ENCODE data around the gene PM20D1. TPM values are rescaled to one million over a fixed set of nuclear protein-coding genes. Genes with fewer than 3 reads are reported as not detected.
"Not testable (repeated sequence)": the region's sequence is repeated elsewhere in the genome, so short reads cannot be mapped to it uniquely, and the experiment has no call there.

The PM20D1 gene
- total and polyA plus RNA-seq, 2 donors from 2014 or later: 0.69 to 1.6 TPM

DNA sequence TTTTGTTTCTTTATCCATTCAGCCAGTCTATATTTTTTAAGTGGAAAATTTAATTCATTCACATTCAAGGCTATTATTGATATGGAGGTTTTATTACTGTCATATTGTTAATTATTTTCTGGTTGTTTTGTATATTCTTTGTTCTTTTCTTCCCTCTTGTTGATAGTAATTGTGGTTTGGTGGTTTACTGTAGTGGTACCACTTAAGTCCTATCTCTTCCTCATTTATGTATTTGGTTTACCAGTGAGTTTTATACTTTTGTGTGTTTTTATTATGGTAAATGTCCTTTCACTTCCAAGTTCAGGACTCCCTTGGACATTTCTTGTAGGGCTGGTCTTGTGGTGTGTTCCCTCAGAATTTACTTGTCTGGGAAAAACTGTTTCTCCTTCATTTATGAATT, 28.1 kb upstream of the PM20D1 start:
- no peak for FAIRE-seq
- Histone ChIP-seq H3K4me1 (ENCODE audit: control insufficient read depth in 2 of 3, insufficient read depth in 2 of 3, low read depth in 1 of 3, low read length in 3 of 3) (no peaks in the 10 kb centered on the region), H3K27me3 (ENCODE audit: control insufficient read depth, insufficient read depth, low read length) (no peaks in the 10 kb centered on the region), H3K27ac (ENCODE audit: low read depth in 2 of 2, low read length in 2 of 2) (no peak overlapping the region), H3K9ac (ENCODE audit: low read length in 3 of 3) (no peak overlapping the region), H3K36me3 (ENCODE audit: control insufficient read depth in 2 of 3, insufficient read depth in 3 of 3, low read length in 3 of 3) (no peaks in the 10 kb centered on the region), H3K9me3 (ENCODE audit: control insufficient read depth in 2 of 3, insufficient read depth in 1 of 3, low read length in 3 of 3) (peaks cover 0 to 4% (median 0%) of the 10 kb centered on the region in 3 donors), H3K4me3 (ENCODE audit: low read length in 3 of 3) (no peak overlapping the region)
- no peak for DNase-seq
- intact Hi-C loops (cut with DNase I): no loop called here
- TF ChIP-seq CTCF (IDR thresholded peaks at IDR 0.05; ENCODE audit: borderline replicate concordance, extremely low read depth, insufficient read depth): no peak

DNA sequence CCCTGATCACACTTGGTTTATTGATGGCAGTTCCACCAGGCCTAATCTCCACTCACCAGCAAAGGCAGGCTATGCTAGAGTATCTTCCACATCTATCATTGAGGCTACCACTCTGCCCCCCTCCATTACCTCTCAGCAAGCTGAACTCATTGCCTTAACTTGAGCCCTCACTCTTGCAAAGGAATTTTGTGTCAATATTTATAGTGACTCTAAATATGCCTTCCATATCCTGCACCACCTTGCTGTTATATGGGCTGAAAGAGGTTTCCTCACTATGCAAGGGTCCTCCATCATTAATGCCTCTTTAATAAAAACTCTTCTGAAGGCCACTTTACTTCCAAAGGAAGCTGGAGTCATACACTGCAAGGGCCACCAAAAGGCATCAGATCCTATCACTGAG, 23.2 kb upstream of the PM20D1 start:
- DNase-seq; H3K9me3 ChIP-seq (ENCODE audit: control insufficient read depth in 2 of 3, insufficient read depth in 1 of 3, low read length in 3 of 3); H3K9ac ChIP-seq (ENCODE audit: low read length in 3 of 3); H3K4me3 ChIP-seq (ENCODE audit: low read length in 3 of 3); H3K27me3 ChIP-seq (ENCODE audit: control insufficient read depth, insufficient read depth, low read length); H3K36me3 ChIP-seq (ENCODE audit: control insufficient read depth in 2 of 3, insufficient read depth in 3 of 3, low read length in 3 of 3); intact Hi-C loops (cut with DNase I); FAIRE-seq; H3K27ac ChIP-seq (ENCODE audit: low read depth in 2 of 2, low read length in 2 of 2); H3K4me1 ChIP-seq (ENCODE audit: control insufficient read depth in 2 of 3, insufficient read depth in 2 of 3, low read depth in 1 of 3, low read length in 3 of 3): not testable (repeated sequence)

DNA sequence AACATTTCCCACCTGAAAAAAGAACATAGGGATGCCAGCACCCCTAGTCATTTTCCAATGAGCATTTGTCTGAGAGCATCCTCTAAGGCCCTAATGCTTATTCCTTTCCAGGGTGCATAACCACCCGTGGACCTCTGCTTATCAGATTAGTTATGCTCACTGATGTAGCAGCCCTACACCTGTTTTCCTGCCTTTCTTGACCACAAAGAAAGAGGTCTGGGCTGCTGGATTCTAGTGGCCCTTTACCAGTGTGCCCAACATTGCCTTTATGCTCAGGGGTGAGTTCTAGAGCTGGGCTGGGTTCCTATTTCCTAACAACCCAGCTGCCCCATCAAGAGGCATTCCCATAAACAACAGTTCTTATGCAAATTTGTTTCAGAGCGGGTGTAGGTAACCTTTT, 20.3 kb upstream of the PM20D1 start:
- no peak for TF ChIP-seq CTCF (IDR thresholded peaks at IDR 0.05; ENCODE audit: borderline replicate concordance, extremely low read depth, insufficient read depth)
- no peaks in the 10 kb centered on the region for H3K4me1 ChIP-seq (ENCODE audit: control insufficient read depth in 2 of 3, insufficient read depth in 2 of 3, low read depth in 1 of 3, low read length in 3 of 3)
- intact Hi-C loops (cut with DNase I): no loop called here
- no peak overlapping the region for H3K4me3 ChIP-seq (ENCODE audit: low read length in 3 of 3)
- no peak overlapping the region for H3K27ac ChIP-seq (ENCODE audit: low read depth in 2 of 2, low read length in 2 of 2)
- H3K27me3 ChIP-seq (ENCODE audit: control insufficient read depth, insufficient read depth, low read length): no peaks in the 10 kb centered on the region
- no peak for DNase-seq
- no peak for FAIRE-seq
- H3K36me3 ChIP-seq (ENCODE audit: control insufficient read depth in 2 of 3, insufficient read depth in 3 of 3, low read length in 3 of 3): no peaks in the 10 kb centered on the region
- H3K9me3 ChIP-seq (ENCODE audit: control insufficient read depth in 2 of 3, insufficient read depth in 1 of 3, low read length in 3 of 3): no peaks in the 10 kb centered on the region
- H3K9ac ChIP-seq (ENCODE audit: low read length in 3 of 3): no peak overlapping the region

DNA sequence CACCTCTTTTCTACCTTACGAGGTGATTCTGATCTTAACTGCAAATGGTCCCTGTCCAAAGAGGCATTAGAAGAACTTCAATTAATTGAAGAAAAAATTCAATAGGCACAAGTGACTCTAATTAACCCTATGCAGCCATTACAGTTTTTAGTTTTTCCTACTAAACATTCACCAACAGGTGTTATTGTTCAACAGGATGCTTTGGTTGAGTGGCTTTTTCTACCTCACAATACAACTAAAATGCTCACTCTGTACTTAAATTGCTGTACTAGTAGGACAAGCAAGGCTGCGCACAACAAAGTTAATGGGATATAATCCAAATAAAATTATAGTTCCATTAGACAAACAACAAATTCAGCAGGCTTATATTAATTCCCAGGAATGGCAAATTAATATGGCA, 11.6 kb upstream of the PM20D1 start:
- Histone ChIP-seq H3K27ac (ENCODE audit: low read depth in 2 of 2, low read length in 2 of 2) (no peak overlapping the region), H3K27me3 (ENCODE audit: control insufficient read depth, insufficient read depth, low read length) (no peaks in the 10 kb centered on the region), H3K4me1 (ENCODE audit: control insufficient read depth in 2 of 3, insufficient read depth in 2 of 3, low read depth in 1 of 3, low read length in 3 of 3) (no peaks in the 10 kb centered on the region), H3K4me3 (ENCODE audit: low read length in 3 of 3) (no peak overlapping the region), H3K36me3 (ENCODE audit: control insufficient read depth in 2 of 3, insufficient read depth in 3 of 3, low read length in 3 of 3) (no peaks in the 10 kb centered on the region), H3K9me3 (ENCODE audit: control insufficient read depth in 2 of 3, insufficient read depth in 1 of 3, low read length in 3 of 3) (peaks cover 0 to 5% (median 0%) of the 10 kb centered on the region in 3 donors), H3K9ac (ENCODE audit: low read length in 3 of 3) (no peak overlapping the region)
- FAIRE-seq: no peak
- DNase-seq: no peak
- intact Hi-C loops (cut with DNase I): no loop called here
- no peak for TF ChIP-seq CTCF (IDR thresholded peaks at IDR 0.05; ENCODE audit: borderline replicate concordance, extremely low read depth, insufficient read depth)

Data from kidney (tissue), 14 donors.